SK-N-SH treated with all-trans-retinoic acid at 6 μM for 48 hours (cell line): Measurements from ENCODE around the gene BRF1.

ENCODE experiments used
- ATAC-seq: fragments of 200-7000 bp; cut with Tn5 transposase; 3 replicates; pipeline ENCODE4 v1.9.1; 2020; ENCODE audit warnings: mild to moderate bottlenecking, moderate library complexity
- ARNTL ChIP-seq: fragments of 450-650 bp; formaldehyde crosslinking; IDR thresholded peaks from 2 replicates; pipeline ENCODE4 v1.5.0; 2020; ENCODE audit warnings: low read depth, mild to moderate bottlenecking, moderate library complexity, borderline replicate concordance
- BACH2 ChIP-seq: fragments of 250-450 bp; sonication (Bioruptor Pico); IDR thresholded peaks from 2 replicates; pipeline ENCODE4 v1.9.0; 2021; ENCODE audit warnings: mild to moderate bottlenecking, borderline replicate concordance
- CREB5 ChIP-seq: fragments of 250-450 bp; sonication (Bioruptor Pico); IDR thresholded peaks from 2 replicates; pipeline ENCODE4 v1.5.1; 2020; ENCODE audit warnings: low read depth, mild to moderate bottlenecking, moderate library complexity
- CSDC2 ChIP-seq: fragments of 250-450 bp; sonication (Bioruptor Pico); IDR thresholded peaks from 2 replicates; pipeline ENCODE4 v1.5.0; 2020; ENCODE audit warnings: mild to moderate bottlenecking, moderate library complexity
- CSRNP3 ChIP-seq: fragments of 250-450 bp; sonication (Bioruptor Pico); IDR thresholded peaks from 2 replicates; pipeline ENCODE4 v1.5.1; 2021; ENCODE audit warnings: mild to moderate bottlenecking, moderate library complexity
- ESRRG ChIP-seq: fragments of 250-450 bp; sonication (Bioruptor Pico); IDR thresholded peaks from 2 replicates; pipeline ENCODE4 v1.6.1; 2021; ENCODE audit warnings: mild to moderate bottlenecking
- GLIS3 ChIP-seq: fragments of 250-450 bp; sonication (Bioruptor Pico); IDR thresholded peaks from 2 replicates; pipeline ENCODE4 v1.5.0; 2020; ENCODE audit warnings: mild to moderate bottlenecking, moderate library complexity
- ISL1 ChIP-seq: fragments of 250-450 bp; sonication (Bioruptor Pico); IDR thresholded peaks from 2 replicates; pipeline ENCODE4 v2.1.2; 2022; ENCODE audit warnings: mild to moderate bottlenecking, moderate library complexity
- OSR1 ChIP-seq: fragments of 250-450 bp; sonication (Bioruptor Pico); IDR thresholded peaks from 2 replicates; pipeline ENCODE4 v1.8.0; 2022; ENCODE audit warnings: moderate library complexity, mild to moderate bottlenecking, inconsistent platforms
- PATZ1 ChIP-seq: fragments of 250-450 bp; sonication (Bioruptor Pico); IDR thresholded peaks from 2 replicates; pipeline ENCODE4 v1.8.0; 2020; ENCODE audit warnings: mild to moderate bottlenecking, moderate library complexity, borderline replicate concordance
- POU6F1 ChIP-seq: fragments of 250-450 bp; sonication (Bioruptor Pico); IDR thresholded peaks from 2 replicates; pipeline ENCODE4 v1.8.0; 2021; ENCODE audit warnings: low read depth, mild to moderate bottlenecking, moderate library complexity, borderline replicate concordance
- RARB ChIP-seq: fragments of 250-450 bp; sonication (Bioruptor Pico); IDR thresholded peaks from 2 replicates; pipeline ENCODE4 v1.8.0; 2021; ENCODE audit warnings: mild to moderate bottlenecking, moderate library complexity
- SNAI2 ChIP-seq: fragments of 250-450 bp; sonication (Bioruptor Pico); IDR thresholded peaks from 2 replicates; pipeline ENCODE4 v1.5.0; 2020; ENCODE audit warnings: mild to moderate bottlenecking, moderate library complexity
- TCF4 ChIP-seq: fragments of 250-450 bp; sonication (Bioruptor Pico); IDR thresholded peaks from 2 replicates; pipeline ENCODE4 v1.8.0; 2021; ENCODE audit warnings: mild to moderate bottlenecking, moderate library complexity, borderline replicate concordance
- TOX ChIP-seq: fragments of 250-450 bp; sonication (Bioruptor Pico); IDR thresholded peaks from 2 replicates; pipeline ENCODE4 v1.8.0; 2021; ENCODE audit warnings: mild to moderate bottlenecking, moderate library complexity, borderline replicate concordance
- TSHZ2 ChIP-seq: fragments of 250-450 bp; sonication (Bioruptor Pico); IDR thresholded peaks from 2 replicates; pipeline ENCODE4 v1.5.0; 2020; ENCODE audit warnings: mild to moderate bottlenecking, moderate library complexity
- ZFP3 ChIP-seq: fragments of 250-450 bp; sonication (Bioruptor Pico); IDR thresholded peaks from 2 replicates; pipeline ENCODE4 v1.5.0; 2020; ENCODE audit warnings: mild to moderate bottlenecking, moderate library complexity
- ZFP30 ChIP-seq: fragments of 450-650 bp; formaldehyde crosslinking; IDR thresholded peaks from 2 replicates; pipeline ENCODE4 v1.5.0; 2022; ENCODE audit warnings: mild to moderate bottlenecking, moderate library complexity
- ZNF565 ChIP-seq: fragments of 450-650 bp; formaldehyde crosslinking; conservative IDR thresholded peaks from 2 replicates; pipeline ENCODE4 v1.5.0; 2020; ENCODE audit warnings: low read depth, mild to moderate bottlenecking, moderate library complexity
- ZNF8 ChIP-seq: fragments of 450-650 bp; formaldehyde crosslinking; IDR thresholded peaks from 2 replicates; pipeline ENCODE4 v1.5.0; 2020; ENCODE audit warnings: mild to moderate bottlenecking, moderate library complexity

Gene BRF1

GRCh38 chr14:105261781-105262180, 39.0 kb downstream of the BRF1 start (continued):
- TF ChIP-seq SNAI2 (CRISPR knock-in tag) = no peak

- no peak for ATAC-seq
- no peak for TF ChIP-seq ZNF565 (CRISPR knock-in tag)
- no peak for TF ChIP-seq CREB5 (CRISPR knock-in tag)
- no peak for TF ChIP-seq ARNTL
- TF ChIP-seq TOX (CRISPR knock-in tag) = no peak
- no peak for TF ChIP-seq TCF4 (CRISPR knock-in tag)
- TF ChIP-seq POU6F1 = no peak
- TF ChIP-seq ZFP3 (CRISPR knock-in tag) = no peak
- no peak for TF ChIP-seq ESRRG (CRISPR knock-in tag)
- TF ChIP-seq ZNF8 = no peak
- TF ChIP-seq CSRNP3 (CRISPR knock-in tag) = no peak
- TF ChIP-seq OSR1 = no peak
- no peak for TF ChIP-seq SNAI2 (CRISPR knock-in tag)
- TF ChIP-seq ZFP30 (CRISPR knock-in tag) = no peak
- no peak for TF ChIP-seq CSDC2 (CRISPR knock-in tag)
- TF ChIP-seq ISL1 (CRISPR knock-in tag) = no peak
- TF ChIP-seq, all 23 proteins: peak for 0
These were observed 39.8 kb downstream of the BRF1 start for GRCh38 chr14:105260959-105261358.

- no peak for TF ChIP-seq PATZ1
- TF ChIP-seq TCF4 (CRISPR knock-in tag) = no peak
- TF ChIP-seq RARB = no peak
- ATAC-seq = no peak
These were observed 42.0 kb downstream of the BRF1 start for GRCh38 chr14:105258846-105259245.

GRCh38 chr14:105257464-105257863, 43.3 kb downstream of the BRF1 start:
- TF ChIP-seq OSR1 (no peak), ZFP3 (CRISPR knock-in tag) (no peak), BACH2 (no peak), POU6F1 (no peak), TSHZ2 (no peak), ISL1 (CRISPR knock-in tag) (no peak), GLIS3 (CRISPR knock-in tag) (no peak), PATZ1 (no peak), ZNF8 (no peak), TOX (CRISPR knock-in tag) (no peak)
- ATAC-seq = no peak
